Dendritic cell treated with granulocyte-macrophage colony-stimulating factor and Interleukin-4, amounts not matched to agents 40 ng/mL and 50 ng/mL, for 4 days (primary cell): ENCODE results near the gene HOXA7.

Experiments used
- H3K27ac Mint-ChIP-seq: one replicate; pipeline ENCODE4 v1.8.0; 2022; ENCODE audit warnings: mild to moderate bottlenecking, mixed read lengths
- H3K27me3 Mint-ChIP-seq: one replicate; pipeline ENCODE4 v1.8.0; 2022; ENCODE audit warnings: mild to moderate bottlenecking, mixed read lengths
- H3K36me3 Mint-ChIP-seq: one replicate; pipeline ENCODE4 v1.8.0; 2022; ENCODE audit warnings: low read depth, mixed read lengths
- H3K4me1 Mint-ChIP-seq: one replicate; pipeline ENCODE4 v1.8.0; 2022; ENCODE audit warnings: low read depth, mixed read lengths
- H3K4me3 Mint-ChIP-seq: one replicate; pipeline ENCODE4 v1.8.0; 2022; ENCODE audit warnings: mild to moderate bottlenecking, moderate library complexity, mixed read lengths
- H3K9me3 Mint-ChIP-seq: one replicate; pipeline ENCODE4 v1.8.0; 2022; ENCODE audit warnings: mixed read lengths
- intact Hi-C: fragments of 100-400 bp; cut with micrococcal nuclease; formaldehyde crosslinking; loops from one replicate; pipeline ENCODE4 v1.15.0; 2022

The HOXA7 gene

GRCh38 chr7:27149842-27150567 is 6.5 kb downstream of the HOXA7 start:
- Mint-ChIP-seq H3K27ac (no peak overlapping the region), H3K4me3 (peak overlapping the region; percentile 70), H3K9me3 (no peaks in the 10 kb centered on the region), H3K27me3 (peaks cover 98% of the 10 kb centered on the region), H3K36me3 (no peaks in the 10 kb centered on the region), H3K4me1 (peaks cover 57% of the 10 kb centered on the region)
- intact Hi-C loops: loop anchor here (5.0 to 10.0 kb wide), 2 partner anchors 55 to 288 kb away; partner anchors contain the start of genes HOXA1 and SKAP2

- Mint-ChIP-seq H3K36me3 (no peaks in the 10 kb centered on the region), H3K4me3 (no peak overlapping the region), H3K4me1 (peaks cover 50% of the 10 kb centered on the region), H3K27ac (no peak overlapping the region), H3K27me3 (peaks cover 96% of the 10 kb centered on the region), H3K9me3 (no peaks in the 10 kb centered on the region)
- intact Hi-C loops: loop anchor here (5.0 kb wide), 1 partner anchor 287 kb away; the partner anchor contains the start of gene SKAP2
Observed at GRCh38 chr7:27148756-27149641, 7.5 kb downstream of the HOXA7 start.

GRCh38 chr7:27148031-27148755 is 8.3 kb downstream of the HOXA7 start:
- Mint-ChIP-seq H3K4me3 (peak overlapping the region; percentile 70), H3K27ac (no peak overlapping the region), H3K9me3 (no peaks in the 10 kb centered on the region), H3K36me3 (no peaks in the 10 kb centered on the region), H3K4me1 (peaks cover 50% of the 10 kb centered on the region), H3K27me3 (peaks cover 89% of the 10 kb centered on the region)
- intact Hi-C loops: loop anchor here (5.0 kb wide), 1 partner anchor 286 kb away; the partner anchor contains the start of gene SKAP2

GRCh38 chr7:27147199-27148030 is 9.1 kb downstream of the HOXA7 start, which contains the start of gene HOXA6:
Gene HOXA6 (minus strand): TSS chr7:27147774. CDS start chr7:27147749, 25 bp downstream.
- intact Hi-C loops: loop anchor here (5.0 kb wide), 1 partner anchor 285 kb away; the partner anchor contains the start of gene SKAP2
- no peak within 1 kb of the TSS for H3K27ac Mint-ChIP-seq
- H3K4me1 Mint-ChIP-seq: peaks cover 47% of the 10 kb centered on the region
- peaks cover 88% of the 10 kb centered on the region for H3K27me3 Mint-ChIP-seq
- peak within 1 kb of the TSS; percentile 70 for H3K4me3 Mint-ChIP-seq
- H3K9me3 Mint-ChIP-seq: no peaks in the 10 kb centered on the region
- no peaks in the 10 kb centered on the region for H3K36me3 Mint-ChIP-seq

GRCh38 chr7:27146491-27147198 is 9.8 kb downstream of the HOXA7 start:
- Mint-ChIP-seq H3K27ac (no peak overlapping the region), H3K4me1 (peaks cover 39% of the 10 kb centered on the region), H3K9me3 (no peaks in the 10 kb centered on the region), H3K27me3 (peaks cover 86% of the 10 kb centered on the region), H3K4me3 (no peak overlapping the region), H3K36me3 (no peaks in the 10 kb centered on the region)
- intact Hi-C loops: loop anchor here (5.0 kb wide), 1 partner anchor 284 kb away; the partner anchor contains the start of gene SKAP2

- H3K4me1 Mint-ChIP-seq: peaks cover 32% of the 10 kb centered on the region
- H3K4me3 Mint-ChIP-seq: no peak overlapping the region
- H3K27me3 Mint-ChIP-seq: peaks cover 84% of the 10 kb centered on the region
- no peaks in the 10 kb centered on the region for H3K9me3 Mint-ChIP-seq
- no peaks in the 10 kb centered on the region for H3K36me3 Mint-ChIP-seq
- intact Hi-C loops: loop anchor here (5.0 kb wide), 1 partner anchor 284 kb away; the partner anchor contains the start of gene SKAP2
- H3K27ac Mint-ChIP-seq: no peak overlapping the region
Observed at GRCh38 chr7:27145914-27146412, 10.5 kb downstream of the HOXA7 start.

GRCh38 chr7:27145165-27145913 is 11.1 kb downstream of the HOXA7 start:
- peaks cover 78% of the 10 kb centered on the region for H3K27me3 Mint-ChIP-seq
- H3K4me1 Mint-ChIP-seq: peaks cover 26% of the 10 kb centered on the region
- intact Hi-C loops: loop anchor here (5.0 kb wide), 1 partner anchor 283 kb away; the partner anchor contains the start of gene SKAP2
- peak overlapping the region; percentile 6 for H3K4me3 Mint-ChIP-seq
- no peaks in the 10 kb centered on the region for H3K9me3 Mint-ChIP-seq
- H3K36me3 Mint-ChIP-seq: no peaks in the 10 kb centered on the region
- no peak overlapping the region for H3K27ac Mint-ChIP-seq

- Mint-ChIP-seq H3K9me3 (no peaks in the 10 kb centered on the region), H3K36me3 (no peaks in the 10 kb centered on the region), H3K4me1 (peaks cover 23% of the 10 kb centered on the region), H3K27me3 (peaks cover 73% of the 10 kb centered on the region), H3K27ac (no peak overlapping the region), H3K4me3 (peak overlapping the region; percentile 6)
- intact Hi-C loops: loop anchor here (5.0 kb wide), 1 partner anchor 282 kb away; the partner anchor contains the start of gene SKAP2
Observed at GRCh38 chr7:27144781-27145164, 11.7 kb downstream of the HOXA7 start.

- no peak overlapping the region for H3K4me3 Mint-ChIP-seq
- no peak overlapping the region for H3K27ac Mint-ChIP-seq
- no peaks in the 10 kb centered on the region for H3K9me3 Mint-ChIP-seq
- H3K27me3 Mint-ChIP-seq: peaks cover 69% of the 10 kb centered on the region
- H3K4me1 Mint-ChIP-seq: peaks cover 23% of the 10 kb centered on the region
- intact Hi-C loops: no loop called here
- no peaks in the 10 kb centered on the region for H3K36me3 Mint-ChIP-seq
Observed at GRCh38 chr7:27143950-27144780, 12.3 kb downstream of the HOXA7 start.

- H3K27me3 Mint-ChIP-seq: peaks cover 63% of the 10 kb centered on the region
- no peaks in the 10 kb centered on the region for H3K9me3 Mint-ChIP-seq
- no peaks in the 10 kb centered on the region for H3K36me3 Mint-ChIP-seq
- H3K4me3 Mint-ChIP-seq: peak within 1 kb of the TSS; percentile 74
- H3K4me1 Mint-ChIP-seq: peaks cover 19% of the 10 kb centered on the region
- H3K27ac Mint-ChIP-seq: peak within 1 kb of the TSS; percentile 0
- intact Hi-C loops: no loop called here
Observed at GRCh38 chr7:27143023-27143949, 13.2 kb downstream of the HOXA7 start, which contains the start of gene HOXA5. Gene HOXA5 (minus strand): TSS chr7:27143681. CDS start chr7:27143607, 74 bp downstream.
